ENCODE results near the gene TSHZ2. TPM values are rescaled to one million over a fixed set of nuclear protein-coding genes. Genes with fewer than 3 reads are reported as not detected.

TSHZ2 gene
- total RNA-seq, 1 experiment from 2014 or later = 0.07 TPM

GRCh38 chr20:53152228-53152627 lies 180.1 kb downstream of the TSHZ2 start:
- ATAC-seq (no peak), DNase-seq (ENCODE audit: low read depth, low spot score) (no peak)
- Histone ChIP-seq H3K36me3 (ENCODE audit: control insufficient read depth in 1 of 2, insufficient read depth in 2 of 2, low read length in 2 of 2) (no peaks in the 10 kb centered on the region), H3K27me3 (ENCODE audit: insufficient read depth, low read length) (0 out of 2 replicates have a peak, but pooled peaks cover 5% of the 10 kb centered on the region), H3K9ac (ENCODE audit: low read length) (no peak overlapping the region), H2AFZ (ENCODE audit: low read depth, low read length, poor library complexity, severe bottlenecking) (no peak overlapping the region), H4K20me1 (ENCODE audit: insufficient read depth) (no peaks in the 10 kb centered on the region), H3K9me2 (ENCODE audit: insufficient read depth) (no peaks in the 10 kb centered on the region), H3K4me3 (replicated peaks in 1 of 2; ENCODE audit: low read depth in 1 of 2, low read length in 2 of 2) (no peak overlapping the region), H3K9me3 (ENCODE audit: control insufficient read depth in 1 of 2, insufficient read depth in 1 of 2, low read depth in 1 of 2, low read length in 2 of 2) (no peaks in the 10 kb centered on the region), H3K27ac (ENCODE audit: low read depth, low read length) (no peak overlapping the region), H3K4me2 (ENCODE audit: low read length) (no peak overlapping the region), H3K79me2 (ENCODE audit: insufficient read depth, low read length) (no peaks in the 10 kb centered on the region), H3K4me1 (ENCODE audit: control insufficient read depth in 1 of 2, insufficient read depth in 2 of 2, low read length in 2 of 2) (no peaks in the 10 kb centered on the region)
- intact Hi-C loops (cut with micrococcal nuclease) = no loop called here
- no peak for TF ChIP-seq POLR2A (IDR thresholded peaks at IDR 0.05; ENCODE audit: borderline replicate concordance, extremely low read depth, insufficient read depth, insufficient read length)
- no peak for TF ChIP-seq ZNF274 (IDR thresholded peaks at IDR 0.05; ENCODE audit: low read depth, low read length)
- CTCF ChIA-PET = no interaction called here
- POLR2A ChIA-PET = no interaction called here
- RAD21 ChIA-PET (ENCODE audit: low non-redundant PET in 1 of 2, low total read pairs in 2 of 2, uncharacterized antibody in 2 of 2, unreplicated experiment in 2 of 2) = no interaction called here
- BruUV-seq (replicated peaks) = no TSS peak

- ChIA-PET CTCF (no interaction called here), POLR2A (no interaction called here), RAD21 (ENCODE audit: low non-redundant PET in 1 of 2, low total read pairs in 2 of 2, uncharacterized antibody in 2 of 2, unreplicated experiment in 2 of 2) (no interaction called here)
- Histone ChIP-seq H4K20me1 (ENCODE audit: insufficient read depth) (no peaks in the 10 kb centered on the region), H3K27ac (ENCODE audit: low read depth, low read length) (no peak overlapping the region), H3K4me3 (replicated peaks in 1 of 2; ENCODE audit: low read depth in 1 of 2, low read length in 2 of 2) (no peak overlapping the region), H3K9me2 (ENCODE audit: insufficient read depth) (no peaks in the 10 kb centered on the region), H3K4me2 (ENCODE audit: low read length) (no peak overlapping the region), H3K9ac (ENCODE audit: low read length) (no peak overlapping the region), H3K79me2 (ENCODE audit: insufficient read depth, low read length) (no peaks in the 10 kb centered on the region), H3K9me3 (ENCODE audit: control insufficient read depth in 1 of 2, insufficient read depth in 1 of 2, low read depth in 1 of 2, low read length in 2 of 2) (no peaks in the 10 kb centered on the region), H2AFZ (ENCODE audit: low read depth, low read length, poor library complexity, severe bottlenecking) (no peak overlapping the region), H3K4me1 (ENCODE audit: control insufficient read depth in 1 of 2, insufficient read depth in 2 of 2, low read length in 2 of 2) (no peaks in the 10 kb centered on the region), H3K27me3 (ENCODE audit: insufficient read depth, low read length) (0 out of 2 replicates have a peak, but pooled peaks cover 5% of the 10 kb centered on the region), H3K36me3 (ENCODE audit: control insufficient read depth in 1 of 2, insufficient read depth in 2 of 2, low read length in 2 of 2) (no peaks in the 10 kb centered on the region)
- intact Hi-C loops (cut with micrococcal nuclease) = no loop called here
- no peak for DNase-seq (ENCODE audit: low read depth, low spot score)
- TF ChIP-seq SRF (IDR thresholded peaks at IDR 0.05; ENCODE audit: low read depth) = no peak
- TF ChIP-seq SIN3A (IDR thresholded peaks at IDR 0.05; ENCODE audit: low read depth) = no peak
- TF ChIP-seq FOSL1 (IDR thresholded peaks at IDR 0.05; ENCODE audit: low read depth) = no peak
- TF ChIP-seq EZH2 (IDR thresholded peaks at IDR 0.05) = no peak
- TF ChIP-seq CBX3 (IDR thresholded peaks at IDR 0.05; ENCODE audit: low read depth) = no peak
- no peak for TF ChIP-seq POLR2A (IDR thresholded peaks at IDR 0.05; ENCODE audit: borderline replicate concordance, extremely low read depth, insufficient read depth, insufficient read length)
- no peak for TF ChIP-seq ZFX (IDR thresholded peaks at IDR 0.05)
- no peak for TF ChIP-seq EZH2phosphoT487 (IDR thresholded peaks at IDR 0.05; ENCODE audit: borderline replicate concordance)
- TF ChIP-seq CEBPB (IDR thresholded peaks at IDR 0.05; ENCODE audit: low read depth) = no peak
- ATAC-seq = no peak
- no TSS peak for BruUV-seq (replicated peaks)
Observed at GRCh38 chr20:53154540-53154939, 182.4 kb downstream of the TSHZ2 start.

Data from HCT116 (cell line).